Measurements from ENCODE around the gene CD82. TPM values are rescaled to one million over a fixed set of nuclear protein-coding genes. Genes with fewer than 3 reads are reported as not detected.

CD82 gene
- total RNA-seq, 1 experiment from 2014 or later = 8.2 TPM

DNA sequence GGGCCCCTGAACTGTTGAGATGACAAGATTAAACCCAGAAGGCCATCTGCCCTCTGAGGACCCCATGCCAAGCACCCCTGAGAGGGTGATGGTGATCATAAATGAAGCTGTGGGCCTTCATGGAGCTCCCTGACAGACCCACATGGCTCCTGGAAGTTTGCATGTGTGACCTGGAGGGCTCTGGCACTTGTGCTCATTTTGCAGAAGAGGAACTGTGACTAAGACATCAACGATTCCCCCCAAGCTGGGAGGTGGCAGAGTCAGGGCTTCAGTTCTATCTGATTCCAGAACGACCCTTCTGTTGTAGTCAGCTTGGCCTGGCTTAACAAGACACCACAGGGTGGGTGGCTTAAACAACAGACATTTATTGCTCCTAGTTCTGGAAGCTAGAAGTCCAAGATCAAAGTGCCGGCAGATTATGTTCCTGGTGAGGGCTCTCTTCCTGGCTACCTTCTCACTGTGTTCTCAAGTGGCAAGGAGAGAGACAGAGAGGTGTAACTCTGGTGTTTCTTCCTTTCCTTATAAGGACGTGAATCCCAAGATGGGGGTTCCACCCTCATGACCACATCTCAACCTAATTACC lies 46.4 kb upstream of the CD82 start:
- intact Hi-C loops (cut with micrococcal nuclease; ENCODE audit: unreplicated experiment) = no loop called here
- H3K4me3 ChIP-seq (ENCODE audit: low read depth, low read length, poor library complexity, severe bottlenecking) = no peak overlapping the region

GRCh38 chr11:44519989-44520737 lies 45.3 kb upstream of the CD82 start:
- no peak for TF ChIP-seq EZH2 (IDR thresholded peaks at IDR 0.05; ENCODE audit: borderline replicate concordance, low read depth, low read length, poor library complexity, severe bottlenecking)
- TF ChIP-seq, protein P1, sequence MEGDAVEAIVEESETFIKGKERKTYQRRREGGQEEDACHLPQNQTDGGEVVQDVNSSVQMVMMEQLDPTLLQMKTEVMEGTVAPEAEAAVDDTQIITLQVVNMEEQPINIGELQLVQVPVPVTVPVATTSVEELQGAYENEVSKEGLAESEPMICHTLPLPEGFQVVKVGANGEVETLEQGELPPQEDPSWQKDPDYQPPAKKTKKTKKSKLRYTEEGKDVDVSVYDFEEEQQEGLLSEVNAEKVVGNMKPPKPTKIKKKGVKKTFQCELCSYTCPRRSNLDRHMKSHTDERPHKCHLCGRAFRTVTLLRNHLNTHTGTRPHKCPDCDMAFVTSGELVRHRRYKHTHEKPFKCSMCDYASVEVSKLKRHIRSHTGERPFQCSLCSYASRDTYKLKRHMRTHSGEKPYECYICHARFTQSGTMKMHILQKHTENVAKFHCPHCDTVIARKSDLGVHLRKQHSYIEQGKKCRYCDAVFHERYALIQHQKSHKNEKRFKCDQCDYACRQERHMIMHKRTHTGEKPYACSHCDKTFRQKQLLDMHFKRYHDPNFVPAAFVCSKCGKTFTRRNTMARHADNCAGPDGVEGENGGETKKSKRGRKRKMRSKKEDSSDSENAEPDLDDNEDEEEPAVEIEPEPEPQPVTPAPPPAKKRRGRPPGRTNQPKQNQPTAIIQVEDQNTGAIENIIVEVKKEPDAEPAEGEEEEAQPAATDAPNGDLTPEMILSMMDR (conservative IDR thresholded peaks at IDR 0.05; ENCODE audit: low read depth, low read length) = no peak
- ChIA-PET POLR2A (ENCODE audit: low non-redundant PET) (no interaction called here), CTCF (no interaction called here)
- intact Hi-C loops (cut with micrococcal nuclease; ENCODE audit: unreplicated experiment) = no loop called here
- Histone ChIP-seq H3K36me3 (ENCODE audit: insufficient read depth, low read length, poor library complexity, severe bottlenecking) (no peaks in the 10 kb centered on the region), H3K4me1 (ENCODE audit: insufficient read depth, low read length, poor library complexity, severe bottlenecking) (peaks cover 6% of the 10 kb centered on the region), H3K27ac (ENCODE audit: low read depth, low read length, poor library complexity, severe bottlenecking) (no peak overlapping the region), H3K9me3 (ENCODE audit: low read depth, low read length, poor library complexity, severe bottlenecking) (no peaks in the 10 kb centered on the region), H3K4me3 (ENCODE audit: low read depth, low read length, poor library complexity, severe bottlenecking) (no peak overlapping the region), H3K27me3 (replicated peaks; ENCODE audit: insufficient read depth, low read depth, low read length, poor library complexity) (no peaks in the 10 kb centered on the region)
- DNase-seq (ENCODE audit: low spot score) = no peak
- no TSS peak for BruUV-seq (replicated peaks)

More for the DNA sequence above, 46.4 kb upstream of the CD82 start:
- no peak overlapping the region for H3K27ac ChIP-seq (ENCODE audit: low read depth, low read length, poor library complexity, severe bottlenecking)
- CTCF ChIA-PET = no interaction called here
- no peaks in the 10 kb centered on the region for H3K27me3 ChIP-seq (replicated peaks; ENCODE audit: insufficient read depth, low read depth, low read length, poor library complexity)
- no peaks in the 10 kb centered on the region for H3K9me3 ChIP-seq (ENCODE audit: low read depth, low read length, poor library complexity, severe bottlenecking)
- POLR2A ChIA-PET (ENCODE audit: low non-redundant PET) = no interaction called here
- no TSS peak for BruUV-seq (replicated peaks)
- H3K4me1 ChIP-seq (ENCODE audit: insufficient read depth, low read length, poor library complexity, severe bottlenecking) = no peaks in the 10 kb centered on the region
- no peaks in the 10 kb centered on the region for H3K36me3 ChIP-seq (ENCODE audit: insufficient read depth, low read length, poor library complexity, severe bottlenecking)
- TF ChIP-seq EZH2 (IDR thresholded peaks at IDR 0.05; ENCODE audit: borderline replicate concordance, low read depth, low read length, poor library complexity, severe bottlenecking) = no peak
- TF ChIP-seq, protein P1 (conservative IDR thresholded peaks at IDR 0.05; ENCODE audit: low read depth, low read length) = no peak
- DNase-seq (ENCODE audit: low spot score) = no peak

- Histone ChIP-seq H3K9me3 (ENCODE audit: low read depth, low read length, poor library complexity, severe bottlenecking) (no peaks in the 10 kb centered on the region), H3K27me3 (replicated peaks; ENCODE audit: insufficient read depth, low read depth, low read length, poor library complexity) (no peaks in the 10 kb centered on the region), H3K4me1 (ENCODE audit: insufficient read depth, low read length, poor library complexity, severe bottlenecking) (peaks cover 6% of the 10 kb centered on the region), H3K36me3 (ENCODE audit: insufficient read depth, low read length, poor library complexity, severe bottlenecking) (no peaks in the 10 kb centered on the region), H3K4me3 (ENCODE audit: low read depth, low read length, poor library complexity, severe bottlenecking) (no peak overlapping the region), H3K27ac (ENCODE audit: low read depth, low read length, poor library complexity, severe bottlenecking) (no peak overlapping the region)
- POLR2A ChIA-PET (ENCODE audit: low non-redundant PET) = no interaction called here
- BruUV-seq (replicated peaks) = no TSS peak
- intact Hi-C loops (cut with micrococcal nuclease; ENCODE audit: unreplicated experiment) = no loop called here
- TF ChIP-seq, protein P1 (conservative IDR thresholded peaks at IDR 0.05; ENCODE audit: low read depth, low read length) = no peak
- no peak for TF ChIP-seq EZH2 (IDR thresholded peaks at IDR 0.05; ENCODE audit: borderline replicate concordance, low read depth, low read length, poor library complexity, severe bottlenecking)
- no peak for DNase-seq (ENCODE audit: low spot score)
- CTCF ChIA-PET = interaction anchor here (0.7 kb wide), 1 partner anchor 95 kb away, joined by 4 read pairs; no protein-coding TSS in a partner anchor
Observed at GRCh38 chr11:44521148-44521547, 44.3 kb upstream of the CD82 start.

Measured in A673 (cell line).